HEK293 (cell line): Measurements from ENCODE around the gene TRABD.

Source experiments
- INSM2 ChIP-seq: fragments of 450-650 bp; formaldehyde crosslinking; IDR thresholded peaks from 2 replicates; pipeline ENCODE4 v1.5.1; 2016; ENCODE audit warnings: missing biosample characterization, missing genetic modification characterization
- KLF16 ChIP-seq: fragments of 450-650 bp; formaldehyde crosslinking; IDR thresholded peaks from 2 replicates; pipeline ENCODE4 v1.5.1; 2017; ENCODE audit warnings: missing biosample characterization, missing genetic modification characterization
- YY1 ChIP-seq: fragments of 450-650 bp; formaldehyde crosslinking; IDR thresholded peaks from 2 replicates; pipeline ENCODE4 v1.5.1; 2018; ENCODE audit warnings: missing biosample characterization, missing genetic modification characterization
- ZBTB21 ChIP-seq: fragments of 450-650 bp; formaldehyde crosslinking; IDR thresholded peaks from 2 replicates; pipeline ENCODE4 v1.5.1; 2017; ENCODE audit warnings: missing biosample characterization, missing genetic modification characterization
- ZNF140 ChIP-seq: fragments of 450-650 bp; formaldehyde crosslinking; IDR thresholded peaks from 2 replicates; pipeline ENCODE4 v1.5.1; 2016; ENCODE audit warnings: missing biosample characterization, missing genetic modification characterization
- ZNF211 ChIP-seq: fragments of 450-650 bp; formaldehyde crosslinking; IDR thresholded peaks from 2 replicates; pipeline ENCODE4 v1.5.1; 2016; ENCODE audit warnings: low read depth, missing biosample characterization, missing genetic modification characterization
- ZNF416 ChIP-seq: fragments of 450-650 bp; formaldehyde crosslinking; IDR thresholded peaks from 2 replicates; pipeline ENCODE4 v1.5.1; 2016; ENCODE audit warnings: missing biosample characterization, missing genetic modification characterization
- ZNF596 ChIP-seq: fragments of 450-650 bp; IDR thresholded peaks from 2 replicates; pipeline ENCODE4 v1.5.0; 2018; ENCODE audit warnings: missing biosample characterization, mild to moderate bottlenecking, missing genetic modification characterization, moderate library complexity
- ZNF658 ChIP-seq: fragments of 450-650 bp; formaldehyde crosslinking; IDR thresholded peaks from 2 replicates; pipeline ENCODE4; 2016; ENCODE audit warnings: missing biosample characterization, missing genetic modification characterization
- ZNF707 ChIP-seq: fragments of 450-650 bp; formaldehyde crosslinking; IDR thresholded peaks from 2 replicates; pipeline ENCODE4 v1.5.1; 2016; ENCODE audit warnings: missing biosample characterization, missing genetic modification characterization
- TF ChIP-seq, protein P1 (sequence below): fragments of 450-650 bp; formaldehyde crosslinking; IDR thresholded peaks from 2 replicates; pipeline ENCODE4 v1.5.1; 2016; ENCODE audit warnings: missing biosample characterization, missing genetic modification characterization
- TF ChIP-seq, protein P2 (sequence below): fragments of 450-650 bp; formaldehyde crosslinking; IDR thresholded peaks from 2 replicates; pipeline ENCODE4 v1.5.1; 2016; ENCODE audit warnings: missing biosample characterization, missing genetic modification characterization
- TF ChIP-seq, protein P3 (sequence below): fragments of 450-650 bp; formaldehyde crosslinking; IDR thresholded peaks from 2 replicates; pipeline ENCODE4 v1.5.1; 2016; ENCODE audit warnings: missing biosample characterization, missing genetic modification characterization, low read depth
- TF ChIP-seq, protein P4 (sequence below): fragments of 450-650 bp; formaldehyde crosslinking; IDR thresholded peaks from 2 replicates; pipeline ENCODE4 v1.5.1; 2017; ENCODE audit warnings: missing biosample characterization, missing genetic modification characterization

DNA sequence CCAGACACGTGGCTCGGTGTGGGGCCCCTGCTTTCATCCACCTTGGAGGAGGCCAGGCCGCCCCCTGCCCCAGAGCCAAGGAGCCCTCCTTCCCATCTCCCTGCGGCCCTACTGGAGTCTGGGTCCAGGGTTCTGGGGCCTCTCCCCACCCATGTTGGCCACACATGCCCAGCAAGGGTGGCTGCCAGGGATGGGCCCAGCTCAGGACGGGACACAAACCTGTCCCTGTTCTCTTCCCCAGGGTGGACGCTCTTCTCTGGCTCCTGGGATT lies 10.6 kb upstream of the TRABD start:
- TF ChIP-seq KLF16 (tag by site-specific recombination) (no peak), ZNF658 (tag by site-specific recombination) (no peak), ZNF707 (tag by site-specific recombination) (no peak), ZNF211 (tag by site-specific recombination) (no peak), ZNF416 (tag by site-specific recombination) (no peak), ZNF140 (tag by site-specific recombination) (no peak), YY1 (no peak), ZBTB21 (no peak), ZNF596 (no peak), INSM2 (no peak)
- TF ChIP-seq, protein P1, sequence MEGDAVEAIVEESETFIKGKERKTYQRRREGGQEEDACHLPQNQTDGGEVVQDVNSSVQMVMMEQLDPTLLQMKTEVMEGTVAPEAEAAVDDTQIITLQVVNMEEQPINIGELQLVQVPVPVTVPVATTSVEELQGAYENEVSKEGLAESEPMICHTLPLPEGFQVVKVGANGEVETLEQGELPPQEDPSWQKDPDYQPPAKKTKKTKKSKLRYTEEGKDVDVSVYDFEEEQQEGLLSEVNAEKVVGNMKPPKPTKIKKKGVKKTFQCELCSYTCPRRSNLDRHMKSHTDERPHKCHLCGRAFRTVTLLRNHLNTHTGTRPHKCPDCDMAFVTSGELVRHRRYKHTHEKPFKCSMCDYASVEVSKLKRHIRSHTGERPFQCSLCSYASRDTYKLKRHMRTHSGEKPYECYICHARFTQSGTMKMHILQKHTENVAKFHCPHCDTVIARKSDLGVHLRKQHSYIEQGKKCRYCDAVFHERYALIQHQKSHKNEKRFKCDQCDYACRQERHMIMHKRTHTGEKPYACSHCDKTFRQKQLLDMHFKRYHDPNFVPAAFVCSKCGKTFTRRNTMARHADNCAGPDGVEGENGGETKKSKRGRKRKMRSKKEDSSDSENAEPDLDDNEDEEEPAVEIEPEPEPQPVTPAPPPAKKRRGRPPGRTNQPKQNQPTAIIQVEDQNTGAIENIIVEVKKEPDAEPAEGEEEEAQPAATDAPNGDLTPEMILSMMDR (tag by site-specific recombination), result no peak
- TF ChIP-seq, protein P2, sequence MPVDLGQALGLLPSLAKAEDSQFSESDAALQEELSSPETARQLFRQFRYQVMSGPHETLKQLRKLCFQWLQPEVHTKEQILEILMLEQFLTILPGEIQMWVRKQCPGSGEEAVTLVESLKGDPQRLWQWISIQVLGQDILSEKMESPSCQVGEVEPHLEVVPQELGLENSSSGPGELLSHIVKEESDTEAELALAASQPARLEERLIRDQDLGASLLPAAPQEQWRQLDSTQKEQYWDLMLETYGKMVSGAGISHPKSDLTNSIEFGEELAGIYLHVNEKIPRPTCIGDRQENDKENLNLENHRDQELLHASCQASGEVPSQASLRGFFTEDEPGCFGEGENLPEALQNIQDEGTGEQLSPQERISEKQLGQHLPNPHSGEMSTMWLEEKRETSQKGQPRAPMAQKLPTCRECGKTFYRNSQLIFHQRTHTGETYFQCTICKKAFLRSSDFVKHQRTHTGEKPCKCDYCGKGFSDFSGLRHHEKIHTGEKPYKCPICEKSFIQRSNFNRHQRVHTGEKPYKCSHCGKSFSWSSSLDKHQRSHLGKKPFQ, result no peak
- TF ChIP-seq, protein P3, sequence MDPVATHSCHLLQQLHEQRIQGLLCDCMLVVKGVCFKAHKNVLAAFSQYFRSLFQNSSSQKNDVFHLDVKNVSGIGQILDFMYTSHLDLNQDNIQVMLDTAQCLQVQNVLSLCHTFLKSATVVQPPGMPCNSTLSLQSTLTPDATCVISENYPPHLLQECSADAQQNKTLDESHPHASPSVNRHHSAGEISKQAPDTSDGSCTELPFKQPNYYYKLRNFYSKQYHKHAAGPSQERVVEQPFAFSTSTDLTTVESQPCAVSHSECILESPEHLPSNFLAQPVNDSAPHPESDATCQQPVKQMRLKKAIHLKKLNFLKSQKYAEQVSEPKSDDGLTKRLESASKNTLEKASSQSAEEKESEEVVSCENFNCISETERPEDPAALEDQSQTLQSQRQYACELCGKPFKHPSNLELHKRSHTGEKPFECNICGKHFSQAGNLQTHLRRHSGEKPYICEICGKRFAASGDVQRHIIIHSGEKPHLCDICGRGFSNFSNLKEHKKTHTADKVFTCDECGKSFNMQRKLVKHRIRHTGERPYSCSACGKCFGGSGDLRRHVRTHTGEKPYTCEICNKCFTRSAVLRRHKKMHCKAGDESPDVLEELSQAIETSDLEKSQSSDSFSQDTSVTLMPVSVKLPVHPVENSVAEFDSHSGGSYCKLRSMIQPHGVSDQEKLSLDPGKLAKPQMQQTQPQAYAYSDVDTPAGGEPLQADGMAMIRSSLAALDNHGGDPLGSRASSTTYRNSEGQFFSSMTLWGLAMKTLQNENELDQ (tag by site-specific recombination), result no peak
- TF ChIP-seq, protein P4, sequence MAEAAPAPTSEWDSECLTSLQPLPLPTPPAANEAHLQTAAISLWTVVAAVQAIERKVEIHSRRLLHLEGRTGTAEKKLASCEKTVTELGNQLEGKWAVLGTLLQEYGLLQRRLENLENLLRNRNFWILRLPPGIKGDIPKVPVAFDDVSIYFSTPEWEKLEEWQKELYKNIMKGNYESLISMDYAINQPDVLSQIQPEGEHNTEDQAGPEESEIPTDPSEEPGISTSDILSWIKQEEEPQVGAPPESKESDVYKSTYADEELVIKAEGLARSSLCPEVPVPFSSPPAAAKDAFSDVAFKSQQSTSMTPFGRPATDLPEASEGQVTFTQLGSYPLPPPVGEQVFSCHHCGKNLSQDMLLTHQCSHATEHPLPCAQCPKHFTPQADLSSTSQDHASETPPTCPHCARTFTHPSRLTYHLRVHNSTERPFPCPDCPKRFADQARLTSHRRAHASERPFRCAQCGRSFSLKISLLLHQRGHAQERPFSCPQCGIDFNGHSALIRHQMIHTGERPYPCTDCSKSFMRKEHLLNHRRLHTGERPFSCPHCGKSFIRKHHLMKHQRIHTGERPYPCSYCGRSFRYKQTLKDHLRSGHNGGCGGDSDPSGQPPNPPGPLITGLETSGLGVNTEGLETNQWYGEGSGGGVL (tag by site-specific recombination), result no peak
